ENCODE measurements around the gene ZBTB7C. TPM values are rescaled to one million over a fixed set of nuclear protein-coding genes. Genes with fewer than 3 reads are reported as not detected.

The ZBTB7C gene
- total and polyA plus RNA-seq, 8 donors, result 1.7 to 8.7 (median 2.7) TPM

DNA sequence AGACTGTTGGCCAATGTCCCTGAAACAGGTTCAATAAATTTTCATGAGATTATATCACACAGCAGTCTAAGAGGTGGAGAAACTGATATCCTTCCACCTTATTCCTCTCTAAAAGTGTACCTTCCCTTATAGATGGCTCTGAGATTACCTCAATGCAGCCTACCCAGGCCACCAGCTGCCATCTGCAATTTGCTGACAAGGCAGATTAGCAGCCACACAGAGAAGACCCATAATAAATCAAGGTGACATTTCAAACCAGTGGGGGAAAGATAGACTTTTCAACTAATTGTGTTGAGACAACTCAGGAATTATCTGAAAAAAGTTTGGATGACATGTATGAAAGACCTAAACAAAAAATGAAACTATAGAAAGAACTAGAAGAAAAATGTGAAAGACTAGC lies 43.2 kb downstream of the ZBTB7C start:
- H3K27me3 ChIP-seq, result no peaks in the 10 kb centered on the region
- DNase-seq (no peak), ATAC-seq (no peak)
- no peak overlapping the region for H3K4me3 ChIP-seq
- no peak overlapping the region for H3K27ac ChIP-seq
- H3K9me3 ChIP-seq, result peaks cover 0 to 4% of the 10 kb centered on the region in 2 donors
- TF ChIP-seq, protein P1, sequence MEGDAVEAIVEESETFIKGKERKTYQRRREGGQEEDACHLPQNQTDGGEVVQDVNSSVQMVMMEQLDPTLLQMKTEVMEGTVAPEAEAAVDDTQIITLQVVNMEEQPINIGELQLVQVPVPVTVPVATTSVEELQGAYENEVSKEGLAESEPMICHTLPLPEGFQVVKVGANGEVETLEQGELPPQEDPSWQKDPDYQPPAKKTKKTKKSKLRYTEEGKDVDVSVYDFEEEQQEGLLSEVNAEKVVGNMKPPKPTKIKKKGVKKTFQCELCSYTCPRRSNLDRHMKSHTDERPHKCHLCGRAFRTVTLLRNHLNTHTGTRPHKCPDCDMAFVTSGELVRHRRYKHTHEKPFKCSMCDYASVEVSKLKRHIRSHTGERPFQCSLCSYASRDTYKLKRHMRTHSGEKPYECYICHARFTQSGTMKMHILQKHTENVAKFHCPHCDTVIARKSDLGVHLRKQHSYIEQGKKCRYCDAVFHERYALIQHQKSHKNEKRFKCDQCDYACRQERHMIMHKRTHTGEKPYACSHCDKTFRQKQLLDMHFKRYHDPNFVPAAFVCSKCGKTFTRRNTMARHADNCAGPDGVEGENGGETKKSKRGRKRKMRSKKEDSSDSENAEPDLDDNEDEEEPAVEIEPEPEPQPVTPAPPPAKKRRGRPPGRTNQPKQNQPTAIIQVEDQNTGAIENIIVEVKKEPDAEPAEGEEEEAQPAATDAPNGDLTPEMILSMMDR (IDR thresholded peaks at IDR 0.05), result no peak
- intact Hi-C loops (cut with DNase I), result no loop called here
- H3K36me3 ChIP-seq, result no peaks in the 10 kb centered on the region
- H3K4me1 ChIP-seq, result no peaks in the 10 kb centered on the region

DNA sequence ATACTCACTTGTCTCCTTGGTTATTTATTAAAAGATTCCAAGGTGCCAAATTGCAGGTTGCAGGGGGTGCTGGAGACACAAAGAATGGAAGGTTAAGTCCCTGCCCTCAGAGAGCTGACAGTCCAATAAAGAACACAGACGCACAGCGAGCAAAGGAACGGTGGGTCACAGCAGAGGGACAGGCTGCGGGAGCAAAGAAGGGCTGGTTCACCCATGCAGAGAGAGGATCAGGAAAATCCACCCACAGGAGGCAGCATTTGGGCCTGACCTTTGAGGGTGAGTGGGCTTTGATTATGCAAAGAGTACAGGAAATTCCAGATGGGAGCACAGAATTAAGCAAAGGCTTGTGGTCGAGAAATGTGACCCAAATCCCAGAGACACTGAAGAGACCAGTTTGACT lies 45.0 kb downstream of the ZBTB7C start:
- Histone ChIP-seq H3K27ac (no peak overlapping the region), H3K27me3 (no peaks in the 10 kb centered on the region), H3K9me3 (peaks cover 0 to 4% of the 10 kb centered on the region in 2 donors), H3K36me3 (no peaks in the 10 kb centered on the region), H3K4me3 (no peak overlapping the region), H3K4me1 (no peaks in the 10 kb centered on the region)
- intact Hi-C loops (cut with DNase I), result no loop called here
- TF ChIP-seq, protein P1 (IDR thresholded peaks at IDR 0.05), result no peak
- ATAC-seq (no peak), DNase-seq (no peak)

DNA sequence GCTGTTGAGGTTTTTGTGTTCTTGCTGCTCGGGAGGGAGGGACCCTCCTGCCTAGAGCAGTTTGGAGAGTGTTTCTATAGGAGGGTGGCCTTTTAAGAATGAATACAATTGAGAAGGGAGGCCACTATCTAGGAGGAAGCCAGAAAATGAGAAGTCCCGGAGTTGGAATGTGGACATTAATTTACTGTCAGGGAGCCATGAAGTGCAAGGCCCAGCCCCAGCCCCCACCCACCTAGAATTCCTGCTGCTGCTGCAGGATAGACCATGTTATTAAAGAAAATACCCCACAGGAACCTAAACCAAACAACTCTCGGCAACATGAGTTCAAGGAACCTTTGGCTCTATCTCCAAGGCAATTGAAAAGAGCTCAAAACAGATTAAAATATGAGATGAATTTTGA lies 46.0 kb downstream of the ZBTB7C start:
- TF ChIP-seq, protein P1 (IDR thresholded peaks at IDR 0.05), result no peak
- no peak for DNase-seq
- no peak overlapping the region for H3K27ac ChIP-seq
- H3K9me3 ChIP-seq, result peaks cover 0 to 4% of the 10 kb centered on the region in 2 donors
- ATAC-seq, result no peak
- no peaks in the 10 kb centered on the region for H3K4me1 ChIP-seq
- H3K27me3 ChIP-seq, result no peaks in the 10 kb centered on the region
- no peak overlapping the region for H3K4me3 ChIP-seq
- intact Hi-C loops (cut with DNase I), result no loop called here
- H3K36me3 ChIP-seq, result no peaks in the 10 kb centered on the region

DNA sequence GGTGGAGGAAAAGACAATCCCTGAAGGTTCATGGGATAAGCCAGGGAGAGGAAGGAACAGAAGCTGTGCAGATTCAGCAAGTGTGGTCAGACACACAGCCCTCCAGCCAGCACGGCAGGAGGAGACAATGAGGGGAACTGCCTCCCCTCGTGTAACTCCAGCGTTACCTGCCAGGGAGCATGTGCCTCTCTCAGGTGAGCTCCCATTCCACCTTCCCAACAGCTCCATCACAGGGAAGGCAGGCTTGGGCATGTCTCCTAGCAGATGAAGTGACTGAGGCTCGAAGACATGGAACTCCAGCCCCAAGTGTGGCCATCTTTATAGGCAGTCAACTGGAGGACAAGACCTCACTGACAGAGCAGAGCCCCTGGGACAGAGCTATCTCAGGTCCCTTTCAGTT lies 47.4 kb downstream of the ZBTB7C start:
- TF ChIP-seq, protein P1 (IDR thresholded peaks at IDR 0.05), result no peak
- ATAC-seq (no peak), DNase-seq (no peak)
- Histone ChIP-seq H3K27ac (no peak overlapping the region), H3K4me1 (no peaks in the 10 kb centered on the region), H3K4me3 (no peak overlapping the region), H3K9me3 (peaks cover 0 to 4% of the 10 kb centered on the region in 2 donors), H3K36me3 (no peaks in the 10 kb centered on the region), H3K27me3 (no peaks in the 10 kb centered on the region)
- intact Hi-C loops (cut with DNase I), result no loop called here

DNA sequence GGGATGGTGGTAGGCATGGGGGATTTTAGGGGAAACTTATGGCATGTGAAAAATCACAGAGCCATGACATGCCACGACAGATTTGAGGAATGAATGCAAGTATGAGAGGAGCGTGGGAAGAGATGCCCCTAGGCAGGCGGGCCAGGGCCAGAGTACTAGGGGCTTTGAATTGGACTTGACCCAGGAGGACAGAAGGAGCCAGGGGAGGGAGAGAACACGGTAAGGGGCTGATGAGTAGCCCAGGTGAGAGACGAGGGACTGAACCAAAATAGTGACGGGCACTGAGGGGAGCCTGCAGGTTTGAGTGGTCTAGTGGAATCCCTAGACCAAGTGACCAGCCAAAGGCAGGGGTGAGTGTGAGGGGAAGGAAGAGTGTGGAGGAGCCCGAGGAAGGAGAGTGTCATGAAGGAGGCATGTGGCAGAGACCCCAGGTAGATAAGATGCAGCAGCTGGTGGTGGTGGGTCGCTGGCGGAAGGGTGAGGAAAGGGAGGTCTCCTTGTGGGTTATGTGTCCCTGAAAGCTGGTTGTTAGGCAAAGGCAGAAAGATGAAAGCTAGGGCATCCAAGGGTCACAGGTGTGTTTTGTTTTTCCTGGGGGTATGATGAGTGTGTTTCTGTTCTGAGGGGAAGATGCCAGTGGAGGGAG lies 48.7 kb downstream of the ZBTB7C start:
- TF ChIP-seq, protein P1 (IDR thresholded peaks at IDR 0.05), result no peak
- Histone ChIP-seq H3K4me3 (no peak overlapping the region), H3K27me3 (no peaks in the 10 kb centered on the region), H3K36me3 (no peaks in the 10 kb centered on the region), H3K9me3 (peaks cover 0 to 3% of the 10 kb centered on the region in 2 donors), H3K27ac (no peak overlapping the region), H3K4me1 (no peaks in the 10 kb centered on the region)
- ATAC-seq, result no peak
- no peak for DNase-seq
- intact Hi-C loops (cut with DNase I), result no loop called here

Measured in left lung (tissue), 10 donors.